ENCODE measurements around the gene EXOSC7.
A peak's percentile ranks its signal among the peaks of the same experiment; 100 is the strongest.
"Not testable (repeated sequence)": the region's sequence is repeated elsewhere in the genome, so short reads cannot be mapped to it uniquely, and the experiment has no call there.

EXOSC7 gene

GRCh38 chr3:44976002-44976815 is at the start of gene EXOSC7, which contains the start of gene ZDHHC3:
Gene EXOSC7, plus strand, starts transcription at chr3:44976244. Its CDS starts 34 bp downstream, at chr3:44976278.
Gene ZDHHC3, minus strand, starts transcription at chr3:44976174. Its CDS starts 16,738 bp downstream, at chr3:44959436.
- DNase-seq (ENCODE audit: low spot score) = peak; percentile 99

GRCh38 chr3:44926921-44927320 is 49.1 kb upstream of the EXOSC7 start:
- DNase-seq (ENCODE audit: low spot score) = no peak

- DNase-seq (ENCODE audit: low spot score) = no peak
Observed at GRCh38 chr3:44927371-44927770, 48.7 kb upstream of the EXOSC7 start.

DNA sequence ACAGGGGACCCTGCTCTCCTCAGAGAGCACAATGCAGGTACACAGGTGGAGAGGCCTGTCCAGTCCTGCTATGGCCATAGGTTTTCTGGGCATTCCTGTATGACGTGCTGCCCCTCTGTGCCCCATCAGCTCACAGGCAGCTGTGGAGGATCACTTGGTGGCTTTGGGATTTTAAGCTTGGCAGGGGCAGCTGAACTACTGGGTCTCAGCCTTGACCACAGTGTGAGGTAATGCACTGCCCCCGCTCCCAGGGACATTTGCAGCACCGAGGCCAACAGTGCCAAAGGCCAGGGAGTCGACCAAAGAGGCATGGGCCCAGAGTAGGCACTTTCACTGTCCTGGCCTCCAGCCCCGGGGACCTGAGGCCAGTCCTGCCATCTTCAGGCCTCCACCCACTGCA is 46.3 kb upstream of the EXOSC7 start:
- no peak for DNase-seq (ENCODE audit: low spot score)

- DNase-seq (ENCODE audit: low spot score) = no peak
Observed at GRCh38 chr3:44930911-44931310, 45.1 kb upstream of the EXOSC7 start.

GRCh38 chr3:44931791-44932190 is 44.3 kb upstream of the EXOSC7 start:
- no peak for DNase-seq (ENCODE audit: low spot score)

DNA sequence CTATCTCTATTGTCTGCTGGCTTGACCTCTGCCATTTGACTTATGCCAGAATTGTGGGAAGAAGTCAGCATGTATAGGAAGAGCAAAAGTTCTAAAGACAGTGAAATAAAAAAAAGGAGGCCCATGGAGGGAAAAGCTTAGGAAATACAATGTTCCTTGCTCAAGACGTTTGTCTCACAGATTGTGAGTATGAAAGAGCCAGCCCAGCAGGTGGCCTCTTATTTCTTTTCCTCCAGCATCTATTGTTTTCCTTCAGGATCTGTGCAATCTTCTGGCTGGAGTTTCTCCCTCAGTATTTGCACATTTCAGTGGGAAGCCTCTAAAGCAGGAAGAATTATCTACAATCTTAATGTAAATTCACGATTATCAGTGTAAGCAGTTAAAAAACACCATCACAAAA is 43.8 kb upstream of the EXOSC7 start:
- no peak for DNase-seq (ENCODE audit: low spot score)

GRCh38 chr3:44932986-44933944 is 42.8 kb upstream of the EXOSC7 start:
- DNase-seq (ENCODE audit: low spot score) = no peak

DNA sequence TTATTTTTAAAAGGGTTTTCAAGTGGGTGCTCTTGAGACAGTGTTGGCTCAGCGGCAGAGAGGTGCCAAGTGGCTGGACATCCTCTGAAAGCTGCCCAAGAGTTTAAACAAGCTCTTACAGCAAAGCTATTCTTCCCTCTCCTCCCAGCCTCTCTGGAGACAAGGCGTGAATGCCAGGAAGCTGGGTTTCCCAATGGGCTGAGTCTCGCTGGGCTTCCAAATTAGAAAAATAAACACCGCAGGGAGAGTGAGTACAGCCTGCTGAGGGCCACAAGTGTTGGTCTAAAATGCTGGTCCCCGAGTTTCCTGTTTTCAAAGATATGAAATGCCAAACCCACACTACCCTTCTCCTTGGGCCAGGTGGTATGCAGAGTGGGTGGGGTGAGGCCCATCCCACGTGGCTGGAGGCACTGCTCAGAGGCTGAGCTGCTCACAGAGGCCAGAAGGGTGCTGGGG is 36.4 kb upstream of the EXOSC7 start:
- DNase-seq (ENCODE audit: low spot score) = no peak

DNA sequence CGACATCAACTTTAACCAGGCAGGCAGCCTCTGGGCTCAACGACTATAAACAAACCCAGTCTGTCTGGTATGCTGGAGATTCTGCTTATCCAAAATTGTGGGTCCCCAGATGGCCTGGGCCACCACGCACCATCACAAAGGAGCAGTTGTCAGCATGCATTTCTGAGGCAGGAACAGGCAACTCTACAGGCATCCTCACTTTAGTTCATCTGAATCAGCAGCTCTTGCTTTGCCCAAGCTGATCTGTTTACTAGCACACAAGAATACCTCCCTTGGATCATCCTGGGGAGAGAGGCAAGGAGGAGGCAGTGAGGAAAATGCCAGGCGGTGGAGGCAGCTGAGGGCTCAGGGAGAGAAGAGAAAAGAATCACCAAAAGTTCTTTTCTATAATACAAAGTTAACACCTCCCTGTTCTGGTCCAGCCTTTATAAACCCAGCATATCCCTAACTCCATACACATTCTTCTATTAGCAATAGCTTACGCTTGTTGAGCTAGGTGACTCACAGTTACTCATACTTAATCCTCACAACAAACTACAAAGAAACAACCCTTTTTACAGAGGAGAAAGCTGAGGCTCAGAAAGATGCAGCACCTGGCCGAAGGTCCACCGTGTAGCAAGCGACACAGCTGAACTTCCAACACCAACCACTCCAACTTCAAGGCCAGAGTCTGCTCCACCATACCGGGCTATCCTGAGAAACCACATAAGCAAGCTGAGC is 33.7 kb upstream of the EXOSC7 start:
- DNase-seq (ENCODE audit: low spot score) = peak; percentile 54

GRCh38 chr3:44948239-44948638 is 27.8 kb upstream of the EXOSC7 start:
- DNase-seq (ENCODE audit: low spot score) = no peak

DNA sequence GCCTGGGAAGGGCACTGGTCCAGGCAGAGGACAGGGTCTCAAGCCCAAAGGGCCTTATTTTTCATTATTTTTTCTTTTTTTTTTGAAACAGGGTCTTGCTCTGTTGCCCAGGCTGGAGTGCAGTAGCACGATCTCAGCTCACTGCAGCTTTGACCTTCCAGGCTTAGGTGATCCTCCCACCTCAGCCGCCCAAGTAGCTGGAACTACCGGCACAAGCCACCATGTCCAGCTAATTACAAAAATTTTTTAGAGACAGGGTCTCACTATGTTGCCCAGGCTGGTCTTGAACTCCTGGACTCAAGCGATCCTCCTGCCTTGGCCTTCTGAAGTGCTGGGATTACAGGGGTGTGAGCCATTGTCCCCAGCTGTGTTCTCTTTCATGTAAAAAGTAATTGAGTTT is 26.3 kb upstream of the EXOSC7 start:
- not testable (repeated sequence) for DNase-seq (ENCODE audit: low spot score)

DNA sequence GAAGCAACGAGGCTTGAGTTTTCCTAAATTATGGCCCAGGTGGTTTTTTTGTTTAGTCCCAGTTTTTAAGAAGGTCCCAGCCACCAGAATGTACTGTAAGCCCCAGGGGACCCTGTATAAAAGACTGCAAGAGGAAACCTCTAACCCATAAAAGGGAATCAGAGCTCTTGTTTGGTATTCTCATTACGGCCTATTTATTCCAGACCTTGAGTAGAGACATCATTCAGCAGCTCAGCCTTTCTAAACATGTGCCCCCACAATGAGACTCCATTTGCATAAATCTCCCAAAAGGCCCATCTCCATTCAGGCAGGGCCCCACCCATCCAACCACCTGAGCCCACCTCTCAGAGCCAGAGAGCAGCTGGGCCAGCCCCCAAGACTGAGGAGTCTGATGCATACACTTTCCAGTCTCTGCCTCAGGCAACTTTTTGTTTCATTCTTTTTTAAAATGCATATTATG is 25.7 kb upstream of the EXOSC7 start:
- no peak for DNase-seq (ENCODE audit: low spot score)

DNA sequence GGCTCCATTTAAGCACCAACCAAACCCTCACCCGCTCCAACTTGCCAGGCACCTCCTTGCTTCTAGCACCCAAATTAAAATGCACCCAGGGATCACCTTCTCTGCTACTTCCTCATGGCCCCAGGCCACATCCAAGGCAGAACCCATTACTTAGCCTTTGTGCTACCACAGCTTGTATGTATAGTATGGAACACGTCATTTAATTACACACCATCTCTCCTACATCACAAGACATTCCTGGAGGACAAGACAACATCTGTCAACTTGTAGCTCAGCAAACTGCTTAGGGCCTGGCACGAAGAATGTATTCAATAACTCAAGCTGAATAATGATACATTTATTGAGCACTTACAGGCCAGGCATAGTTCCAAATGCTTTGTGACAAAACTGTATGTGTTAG is 23.4 kb upstream of the EXOSC7 start:
- DNase-seq (ENCODE audit: low spot score) = no peak

DNA sequence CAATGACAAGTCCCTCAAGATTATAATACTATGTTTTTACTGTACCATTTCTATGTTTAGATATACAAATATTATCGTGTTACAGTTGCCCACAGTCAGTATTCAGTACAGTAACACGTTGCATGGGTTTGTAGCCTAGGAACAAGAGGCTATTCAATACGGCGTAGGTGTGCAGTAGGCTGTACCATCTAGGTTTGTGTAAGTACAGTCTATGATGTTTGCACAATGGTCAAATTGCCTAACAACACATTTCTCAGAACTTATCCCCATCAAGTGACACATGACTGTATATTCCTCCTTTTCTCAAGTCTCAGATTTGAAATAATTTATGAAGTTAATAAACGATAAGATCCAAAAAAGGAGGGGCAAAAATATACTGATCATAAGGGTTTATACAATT is 21.7 kb upstream of the EXOSC7 start:
- DNase-seq (ENCODE audit: low spot score) = no peak

GRCh38 chr3:44954962-44955361 is 21.1 kb upstream of the EXOSC7 start:
- DNase-seq (ENCODE audit: low spot score) = peak; percentile 19

DNA sequence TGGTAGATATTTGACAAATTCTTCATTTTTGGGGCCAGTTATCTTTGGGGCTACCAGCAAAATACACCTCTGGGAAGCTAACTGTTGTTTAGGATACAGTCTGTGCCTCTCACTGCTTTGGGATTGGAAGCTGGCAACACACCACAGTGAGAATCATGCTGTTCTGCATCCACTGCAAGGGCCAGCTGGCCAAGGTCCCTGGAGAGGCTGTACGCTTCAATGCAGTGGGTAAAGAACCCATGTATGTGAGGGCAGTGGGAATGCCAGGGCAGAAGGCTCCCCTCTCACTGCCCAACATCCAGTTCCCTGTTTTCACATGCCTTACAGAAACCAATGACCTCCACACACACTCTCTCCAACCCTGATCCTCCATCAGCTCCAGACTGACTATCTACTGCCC is 20.1 kb upstream of the EXOSC7 start:
- no peak for DNase-seq (ENCODE audit: low spot score)

DNA sequence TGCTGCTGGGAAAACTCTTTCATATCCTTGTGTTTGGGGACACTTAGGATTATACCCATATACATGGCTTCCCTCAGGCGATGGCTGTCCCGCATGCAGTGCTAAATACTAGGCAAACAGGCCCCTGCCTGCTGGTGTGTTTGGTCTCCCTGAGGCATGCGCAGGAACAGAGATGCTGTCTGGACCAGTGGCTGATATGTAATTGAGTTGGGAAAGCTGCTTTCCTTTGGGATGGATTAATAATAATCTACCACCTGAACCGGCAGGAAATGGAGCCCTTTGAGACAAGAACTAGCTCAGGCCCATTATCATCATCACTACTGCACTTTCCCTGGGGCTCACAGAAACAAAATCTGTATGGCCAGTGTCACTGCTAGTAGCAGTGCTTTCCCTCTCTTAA is 18.1 kb upstream of the EXOSC7 start:
- DNase-seq (ENCODE audit: low spot score) = no peak

DNA sequence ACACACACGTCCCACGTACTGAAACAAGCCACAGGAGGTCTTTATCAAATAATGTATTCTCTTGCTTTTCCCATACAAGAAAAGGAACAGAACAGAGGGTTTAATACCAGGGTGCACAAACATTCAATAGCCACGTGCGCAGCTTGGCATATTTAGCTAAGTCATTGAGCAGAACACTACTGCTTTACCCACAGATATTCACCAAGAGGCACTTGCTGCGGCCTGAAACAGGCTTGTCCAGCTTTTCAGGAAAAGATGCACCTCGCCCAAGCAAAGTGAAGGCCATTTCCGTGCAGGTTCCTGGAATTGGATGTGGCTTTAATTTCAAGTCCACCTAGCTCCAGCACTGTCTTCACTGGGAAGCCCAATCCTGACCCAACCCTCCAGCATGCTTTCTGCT is 17.7 kb upstream of the EXOSC7 start:
- DNase-seq (ENCODE audit: low spot score) = no peak

DNA sequence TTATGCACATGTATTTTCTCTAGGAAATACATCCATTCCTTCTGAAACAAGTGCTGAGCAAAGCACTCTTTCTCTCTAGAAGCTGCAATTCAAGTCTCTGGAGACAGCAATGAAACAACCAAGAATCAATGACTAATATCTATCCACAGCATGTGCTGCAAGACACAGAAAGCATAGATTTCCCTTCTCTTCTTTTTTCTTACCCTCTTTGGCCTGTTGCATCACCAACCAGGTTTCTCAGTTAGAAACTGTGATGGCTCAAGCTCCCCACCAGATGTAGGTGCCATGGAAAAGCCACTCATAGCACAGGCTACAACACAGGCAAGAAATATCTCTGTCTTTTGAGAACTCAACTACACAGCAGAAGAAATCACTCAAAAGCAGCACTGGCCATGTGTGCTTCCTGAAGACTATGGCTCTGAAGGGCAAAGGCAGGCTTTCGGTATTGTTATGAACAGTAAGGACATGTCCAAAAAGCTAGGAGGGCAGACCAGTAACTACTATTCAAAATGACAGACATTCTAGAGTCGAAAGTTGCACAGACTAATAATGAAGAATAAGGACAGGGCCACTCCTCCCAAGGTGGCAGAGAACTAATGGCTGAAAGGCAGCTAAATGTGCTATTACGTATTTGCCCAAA is 15.5 kb upstream of the EXOSC7 start:
- DNase-seq (ENCODE audit: low spot score) = peak; percentile 27

- DNase-seq (ENCODE audit: low spot score) = no peak
Observed at GRCh38 chr3:44961888-44962287, 14.2 kb upstream of the EXOSC7 start.
